ENCODE measurements around the gene KCTD8.
A peak's percentile ranks its signal among the peaks of the same experiment; 100 is the strongest.

The KCTD8 gene

DNA sequence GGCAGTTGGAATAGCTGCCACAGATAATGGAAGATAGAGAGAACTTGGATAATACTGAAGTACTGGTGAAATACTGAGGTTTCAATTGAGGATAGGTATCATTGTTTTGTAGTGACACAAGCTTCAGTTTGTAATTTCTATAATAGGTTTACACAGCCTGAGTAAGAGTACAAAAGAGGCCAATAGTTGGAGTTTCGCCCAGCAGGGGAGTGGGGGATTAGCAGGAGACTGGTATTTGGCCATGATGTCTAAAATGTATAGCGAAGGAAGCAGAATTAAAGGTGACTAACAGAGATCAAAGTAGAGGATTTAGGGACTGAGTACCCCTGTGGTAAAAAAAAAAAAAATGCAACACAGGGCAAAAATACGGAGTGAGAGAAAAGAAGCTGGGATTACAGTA, 129.5 kb downstream of the KCTD8 start:
- H3K4me3 ChIP-seq (ENCODE audit: low read length) = no peak overlapping the region
- WGBS = 92% methylated on average over 2 of the region's 3 CpGs
- H3K36me3 ChIP-seq (ENCODE audit: insufficient read depth, low read length) = no peaks in the 10 kb centered on the region

DNA sequence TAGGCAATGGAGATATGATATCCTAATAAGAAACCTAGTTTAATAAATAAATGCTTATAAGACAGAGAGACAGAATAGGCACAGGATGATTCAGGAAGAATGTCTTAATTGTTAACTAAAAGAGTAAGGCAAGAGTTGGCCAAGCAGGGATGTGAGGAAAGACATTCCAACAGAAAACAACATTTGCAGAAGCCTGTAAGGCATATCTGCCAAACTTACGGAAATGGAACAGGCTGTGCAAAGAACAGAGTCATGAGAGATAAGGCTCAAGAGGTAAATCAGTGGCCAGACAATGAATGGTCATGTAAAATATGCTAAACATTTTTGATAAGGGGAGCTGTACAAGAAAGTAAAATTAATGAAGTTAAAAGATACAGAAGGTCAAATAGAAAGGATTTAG, 134.9 kb downstream of the KCTD8 start:
- Histone ChIP-seq H3K9ac (ENCODE audit: low read depth, low read length) (no peak overlapping the region), H3K36me3 (ENCODE audit: insufficient read depth, low read length) (no peaks in the 10 kb centered on the region), H3K9me3 (ENCODE audit: insufficient read depth, low read depth, low read length) (no peaks in the 10 kb centered on the region), H3K27ac (ENCODE audit: low read depth, low read length) (no peak overlapping the region), H3K4me3 (ENCODE audit: low read length) (no peak overlapping the region), H3K27me3 (ENCODE audit: insufficient read depth, low read length) (no peaks in the 10 kb centered on the region), H3K4me1 (ENCODE audit: insufficient read depth, low read length) (no peaks in the 10 kb centered on the region)
- 97% methylated on average over 1 of the region's 1 CpG for WGBS

More for the DNA sequence above, 129.5 kb downstream of the KCTD8 start:
- Histone ChIP-seq H3K9ac (ENCODE audit: low read depth, low read length) (no peak overlapping the region), H3K4me1 (ENCODE audit: insufficient read depth, low read length) (peaks cover 5% of the 10 kb centered on the region; the same call in 1 of the 2 replicates), H3K9me3 (ENCODE audit: insufficient read depth, low read depth, low read length) (no peaks in the 10 kb centered on the region), H3K27ac (ENCODE audit: low read depth, low read length) (no peak overlapping the region), H3K27me3 (ENCODE audit: insufficient read depth, low read length) (no peaks in the 10 kb centered on the region)

DNA sequence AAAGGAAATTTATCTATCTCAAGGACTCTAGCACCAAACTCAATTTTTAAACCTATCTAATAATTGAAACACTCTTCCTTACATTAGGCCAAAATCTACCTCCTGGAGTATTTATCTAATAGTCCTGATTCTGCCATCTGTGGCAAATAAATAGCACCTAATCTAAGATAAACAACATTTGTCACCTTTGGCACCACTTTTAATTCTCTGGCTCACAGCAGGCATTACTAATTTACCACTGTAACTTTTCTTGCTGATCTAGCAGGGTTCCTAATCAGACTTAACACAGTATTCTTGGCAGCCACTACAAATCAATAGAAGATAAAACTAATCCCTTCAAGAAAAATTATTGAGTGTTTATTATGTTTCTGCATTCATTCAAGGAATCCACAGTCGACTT, 161.1 kb downstream of the KCTD8 start:
- Histone ChIP-seq H3K4me1 (ENCODE audit: insufficient read depth, low read length) (no peaks in the 10 kb centered on the region), H3K9me3 (ENCODE audit: insufficient read depth, low read depth, low read length) (no peaks in the 10 kb centered on the region), H3K27me3 (ENCODE audit: insufficient read depth, low read length) (no peaks in the 10 kb centered on the region), H3K9ac (ENCODE audit: low read depth, low read length) (no peak overlapping the region), H3K36me3 (ENCODE audit: insufficient read depth, low read length) (no peaks in the 10 kb centered on the region), H3K4me3 (ENCODE audit: low read length) (no peak overlapping the region), H3K27ac (ENCODE audit: low read depth, low read length) (no peak overlapping the region)
- WGBS = no CpG with 5 or more reads among the region's 1 CpG

DNA sequence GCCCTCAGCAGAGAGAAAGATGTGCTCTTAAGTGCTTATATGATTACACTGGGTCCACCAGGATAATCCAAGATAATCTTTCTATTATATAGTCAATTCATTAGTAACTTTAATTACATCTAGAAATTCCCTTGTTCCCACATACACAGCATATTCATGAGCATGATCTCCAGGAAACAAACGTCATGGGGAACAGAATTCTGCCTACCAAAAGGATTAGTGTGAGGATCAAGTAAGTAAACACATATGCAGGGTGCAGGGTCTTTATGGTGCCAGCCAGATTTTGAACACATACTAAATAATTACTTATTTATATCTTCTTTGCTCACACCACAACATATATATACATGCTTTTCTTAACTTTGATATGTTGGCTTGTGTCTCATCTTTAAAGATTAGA, 169.1 kb downstream of the KCTD8 start:
- Histone ChIP-seq H3K27ac (ENCODE audit: low read depth, low read length) (no peak overlapping the region), H3K27me3 (ENCODE audit: insufficient read depth, low read length) (no peaks in the 10 kb centered on the region), H3K36me3 (ENCODE audit: insufficient read depth, low read length) (no peaks in the 10 kb centered on the region), H3K9me3 (ENCODE audit: insufficient read depth, low read depth, low read length) (no peaks in the 10 kb centered on the region), H3K4me3 (ENCODE audit: low read length) (no peak overlapping the region), H3K9ac (ENCODE audit: low read depth, low read length) (no peak overlapping the region), H3K4me1 (ENCODE audit: insufficient read depth, low read length) (no peaks in the 10 kb centered on the region)
- 91% methylated on average over 1 of the region's 1 CpG for WGBS

DNA sequence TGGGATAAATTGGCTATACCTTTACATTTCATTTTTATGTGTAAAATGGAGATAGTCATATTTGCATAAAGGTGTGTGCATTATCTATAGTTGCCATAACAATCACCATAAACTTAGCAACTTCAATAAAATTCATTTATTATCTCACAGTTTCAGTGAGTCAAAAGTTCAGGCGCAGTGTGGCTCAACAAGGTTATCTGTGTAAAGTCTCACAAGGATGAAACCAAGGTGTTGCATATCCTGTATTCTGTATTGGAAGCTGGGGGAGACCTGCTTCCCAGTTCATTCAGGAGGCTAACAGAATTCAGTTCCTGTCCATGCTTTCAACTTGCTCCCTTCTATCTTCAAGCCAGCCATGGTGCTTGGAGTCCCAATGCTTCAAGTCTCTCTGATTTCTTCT, 169.5 kb downstream of the KCTD8 start:
- WGBS = 83% methylated on average over 1 of the region's 1 CpG

DNA sequence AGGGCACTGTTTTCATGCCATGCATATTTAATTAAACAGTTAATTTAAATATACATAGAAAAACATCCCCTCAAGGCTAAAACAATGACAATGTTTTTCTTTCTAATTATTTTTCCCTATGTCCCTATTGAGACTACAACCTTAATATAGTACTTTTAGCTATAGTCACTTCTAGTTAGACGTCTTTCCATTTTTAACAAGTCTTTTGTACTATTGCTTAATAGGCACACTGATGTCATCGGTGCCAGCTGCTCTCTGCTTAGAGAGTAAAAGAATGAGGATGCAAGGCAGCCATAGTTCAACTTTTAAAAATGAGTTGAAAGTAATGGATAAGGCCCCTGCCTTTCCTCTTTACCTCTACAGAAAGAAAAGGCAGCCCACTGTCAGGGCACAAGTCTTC, 191.1 kb downstream of the KCTD8 start:
- no peaks in the 10 kb centered on the region; the same call in 1 of the 2 replicates for H3K9me3 ChIP-seq (ENCODE audit: insufficient read depth, low read depth, low read length)
- peaks cover 15% of the 10 kb centered on the region for H3K4me1 ChIP-seq (ENCODE audit: insufficient read depth, low read length)
- H3K27me3 ChIP-seq (ENCODE audit: insufficient read depth, low read length) = no peaks in the 10 kb centered on the region
- no peak overlapping the region for H3K27ac ChIP-seq (ENCODE audit: low read depth, low read length)
- 82% methylated on average over 2 of the region's 2 CpGs for WGBS
- H3K4me3 ChIP-seq (ENCODE audit: low read length) = no peak overlapping the region
- H3K9ac ChIP-seq (ENCODE audit: low read depth, low read length) = no peak overlapping the region
- no peaks in the 10 kb centered on the region for H3K36me3 ChIP-seq (ENCODE audit: insufficient read depth, low read length)

More for the DNA sequence above, 169.5 kb downstream of the KCTD8 start:
- Histone ChIP-seq H3K4me1 (ENCODE audit: insufficient read depth, low read length) (no peaks in the 10 kb centered on the region), H3K27ac (ENCODE audit: low read depth, low read length) (no peak overlapping the region), H3K9me3 (ENCODE audit: insufficient read depth, low read depth, low read length) (no peaks in the 10 kb centered on the region), H3K27me3 (ENCODE audit: insufficient read depth, low read length) (no peaks in the 10 kb centered on the region), H3K4me3 (ENCODE audit: low read length) (no peak overlapping the region), H3K9ac (ENCODE audit: low read depth, low read length) (no peak overlapping the region), H3K36me3 (ENCODE audit: insufficient read depth, low read length) (no peaks in the 10 kb centered on the region)

DNA sequence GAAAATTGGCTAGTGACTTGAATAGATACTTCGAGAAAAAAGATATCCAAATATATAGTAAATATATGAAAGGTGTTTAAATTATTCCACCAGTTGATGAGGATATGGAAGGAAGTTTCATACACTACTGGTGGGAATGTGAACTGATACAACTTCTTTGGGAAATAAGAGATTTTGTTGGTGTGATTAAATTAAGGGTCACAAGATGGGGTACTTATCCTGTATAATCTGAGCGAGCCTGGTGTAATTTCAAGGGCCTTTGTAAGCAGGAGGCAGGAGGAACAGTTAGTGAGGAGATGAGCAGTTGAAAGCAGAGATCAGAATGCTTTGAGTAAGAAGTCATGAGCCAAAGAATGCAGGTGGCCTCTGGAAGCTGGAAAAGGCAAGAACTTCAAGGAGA, 192.2 kb downstream of the KCTD8 start:
- H3K4me1 ChIP-seq (ENCODE audit: insufficient read depth, low read length) = peaks cover 18% of the 10 kb centered on the region
- no peak overlapping the region for H3K4me3 ChIP-seq (ENCODE audit: low read length)
- no peak overlapping the region for H3K9ac ChIP-seq (ENCODE audit: low read depth, low read length)
- H3K27ac ChIP-seq (ENCODE audit: low read depth, low read length) = peak overlapping the region; percentile 39; the same call in 1 of the 2 replicates
- WGBS = 72% methylated on average over 1 of the region's 2 CpGs
- H3K9me3 ChIP-seq (ENCODE audit: insufficient read depth, low read depth, low read length) = no peaks in the 10 kb centered on the region
- no peaks in the 10 kb centered on the region for H3K36me3 ChIP-seq (ENCODE audit: insufficient read depth, low read length)
- no peaks in the 10 kb centered on the region for H3K27me3 ChIP-seq (ENCODE audit: insufficient read depth, low read length)

DNA sequence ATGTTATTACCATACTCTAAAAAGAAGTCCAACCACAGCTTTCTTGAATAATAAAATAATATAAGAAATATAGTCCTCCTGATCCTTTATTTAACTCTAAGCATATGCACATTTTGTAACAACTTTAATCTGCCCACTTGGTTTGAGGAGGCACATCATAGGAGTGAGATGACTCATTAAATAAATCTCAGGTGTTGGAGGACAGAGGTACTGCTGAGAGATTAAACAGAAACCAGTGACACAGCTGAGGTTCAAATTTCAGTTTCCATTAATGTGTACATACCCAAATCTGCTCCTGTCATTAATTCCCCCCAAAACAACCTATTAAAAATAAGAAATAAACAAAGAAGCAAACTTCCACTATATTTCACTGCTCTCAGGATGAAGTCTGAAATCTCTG, 211.0 kb downstream of the KCTD8 start:
- Histone ChIP-seq H3K4me3 (ENCODE audit: low read length) (no peak overlapping the region), H3K9me3 (ENCODE audit: insufficient read depth, low read depth, low read length) (no peaks in the 10 kb centered on the region), H3K27ac (ENCODE audit: low read depth, low read length) (no peak overlapping the region), H3K27me3 (ENCODE audit: insufficient read depth, low read length) (peaks cover 11% of the 10 kb centered on the region), H3K9ac (ENCODE audit: low read depth, low read length) (no peak overlapping the region), H3K4me1 (ENCODE audit: insufficient read depth, low read length) (no peaks in the 10 kb centered on the region), H3K36me3 (ENCODE audit: insufficient read depth, low read length) (no peaks in the 10 kb centered on the region)

DNA sequence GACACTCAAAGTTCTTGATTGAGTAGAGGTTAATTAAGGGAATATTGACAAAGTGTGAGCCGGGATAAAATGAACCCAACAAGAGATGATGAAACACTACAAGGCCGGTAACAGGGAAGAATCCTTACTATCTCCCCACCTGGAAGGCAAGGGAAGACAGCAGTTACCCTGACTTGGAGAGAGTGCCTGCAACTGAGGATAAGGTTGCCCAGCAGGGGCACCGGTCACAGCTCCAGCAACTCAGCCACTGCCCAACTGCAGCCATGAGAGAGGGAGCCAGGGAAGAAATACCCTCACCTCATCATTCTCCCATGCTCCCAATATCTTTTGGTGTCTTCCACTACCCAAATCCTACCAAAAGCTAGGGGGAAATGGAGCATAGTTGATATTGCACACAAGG, 212.7 kb downstream of the KCTD8 start:
- H3K9ac ChIP-seq (ENCODE audit: low read depth, low read length) = no peak overlapping the region
- no peak overlapping the region for H3K27ac ChIP-seq (ENCODE audit: low read depth, low read length)
- H3K9me3 ChIP-seq (ENCODE audit: insufficient read depth, low read depth, low read length) = no peaks in the 10 kb centered on the region
- H3K27me3 ChIP-seq (ENCODE audit: insufficient read depth, low read length) = peaks cover 23% of the 10 kb centered on the region
- H3K4me3 ChIP-seq (ENCODE audit: low read length) = no peak overlapping the region
- 79% methylated on average over 3 of the region's 3 CpGs for WGBS
- no peaks in the 10 kb centered on the region for H3K4me1 ChIP-seq (ENCODE audit: insufficient read depth, low read length)
- H3K36me3 ChIP-seq (ENCODE audit: insufficient read depth, low read length) = no peaks in the 10 kb centered on the region

DNA sequence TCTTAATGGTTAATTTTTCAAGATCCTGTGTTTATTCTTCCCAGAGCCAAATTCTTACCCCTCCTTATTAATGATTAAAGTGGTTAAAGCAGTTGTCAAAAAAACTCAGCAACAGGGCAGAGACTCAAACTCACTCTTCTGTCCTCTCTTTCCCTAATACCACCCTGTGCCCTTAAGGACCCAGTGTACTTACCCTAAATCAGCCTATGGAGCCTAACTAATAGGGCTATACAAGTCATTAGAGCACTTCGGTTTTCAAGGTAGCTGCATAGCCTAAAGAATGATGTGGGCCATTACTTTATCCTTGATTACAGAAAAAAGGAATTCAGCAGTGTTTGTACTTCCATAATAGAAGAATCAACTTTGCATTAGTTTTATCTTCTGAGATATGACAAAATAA, 216.3 kb downstream of the KCTD8 start:
- H3K9ac ChIP-seq (ENCODE audit: low read depth, low read length) = no peak overlapping the region
- H3K4me3 ChIP-seq (ENCODE audit: low read length) = no peak overlapping the region
- H3K9me3 ChIP-seq (ENCODE audit: insufficient read depth, low read depth, low read length) = no peaks in the 10 kb centered on the region
- H3K36me3 ChIP-seq (ENCODE audit: insufficient read depth, low read length) = no peaks in the 10 kb centered on the region
- H3K27me3 ChIP-seq (ENCODE audit: insufficient read depth, low read length) = peaks cover 26% of the 10 kb centered on the region
- H3K27ac ChIP-seq (ENCODE audit: low read depth, low read length) = no peak overlapping the region
- 78% methylated on average over 1 of the region's 1 CpG for WGBS
- H3K4me1 ChIP-seq (ENCODE audit: insufficient read depth, low read length) = peaks cover 15% of the 10 kb centered on the region

DNA sequence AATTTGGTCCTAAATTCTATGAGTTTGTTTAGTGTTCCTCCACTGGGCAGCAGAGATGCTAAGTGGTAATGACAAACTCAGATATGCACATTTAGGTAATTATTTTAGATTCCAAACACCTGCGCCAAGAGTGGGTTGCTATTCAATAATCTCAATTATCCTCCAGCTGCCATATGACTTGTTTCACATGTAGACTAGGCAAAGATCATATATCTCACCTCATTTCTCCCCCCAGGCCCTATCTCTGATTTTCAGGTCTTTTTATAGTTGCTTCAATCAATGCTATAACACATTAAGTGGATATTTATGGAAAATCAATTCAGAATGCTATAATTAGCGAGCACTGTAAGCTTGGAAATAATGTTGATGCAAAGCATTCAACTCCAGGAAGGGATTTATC, 217.6 kb downstream of the KCTD8 start:
- Histone ChIP-seq H3K27me3 (ENCODE audit: insufficient read depth, low read length) (peaks cover 26% of the 10 kb centered on the region), H3K9me3 (ENCODE audit: insufficient read depth, low read depth, low read length) (no peaks in the 10 kb centered on the region), H3K9ac (ENCODE audit: low read depth, low read length) (no peak overlapping the region), H3K27ac (ENCODE audit: low read depth, low read length) (no peak overlapping the region), H3K4me1 (ENCODE audit: insufficient read depth, low read length) (peaks cover 15% of the 10 kb centered on the region), H3K36me3 (ENCODE audit: insufficient read depth, low read length) (no peaks in the 10 kb centered on the region), H3K4me3 (ENCODE audit: low read length) (no peak overlapping the region)
- WGBS = 94% methylated on average over 1 of the region's 2 CpGs

DNA sequence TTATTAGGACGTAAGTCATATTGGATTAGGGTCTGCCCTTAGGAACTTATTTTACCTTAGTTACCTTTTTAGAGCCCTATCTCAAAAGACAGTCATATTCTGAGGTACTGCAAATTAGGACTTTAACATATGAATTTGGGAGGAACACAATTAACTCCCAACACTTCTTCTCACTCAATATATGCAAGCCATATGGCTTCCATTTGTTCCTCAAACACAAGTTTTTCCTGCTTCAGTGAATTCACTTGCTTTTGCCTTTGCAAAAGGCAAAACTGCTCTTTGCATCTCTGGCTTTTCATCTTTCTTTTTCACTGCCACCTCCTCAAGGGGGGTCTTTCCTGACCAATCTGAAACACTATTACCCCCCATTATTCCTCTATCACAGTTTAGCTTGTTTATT, 220.3 kb downstream of the KCTD8 start:
- Histone ChIP-seq H3K27me3 (ENCODE audit: insufficient read depth, low read length) (peaks cover 20% of the 10 kb centered on the region), H3K9me3 (ENCODE audit: insufficient read depth, low read depth, low read length) (no peaks in the 10 kb centered on the region), H3K4me1 (ENCODE audit: insufficient read depth, low read length) (peaks cover 15% of the 10 kb centered on the region), H3K4me3 (ENCODE audit: low read length) (no peak overlapping the region), H3K36me3 (ENCODE audit: insufficient read depth, low read length) (no peaks in the 10 kb centered on the region), H3K9ac (ENCODE audit: low read depth, low read length) (no peak overlapping the region), H3K27ac (ENCODE audit: low read depth, low read length) (no peak overlapping the region)
- WGBS = 100% methylated on average over 1 of the region's 1 CpG

Data from HUES64 (cell line).